Progenitor cell of endocrine pancreas (in vitro differentiated cells): ENCODE measurements around the gene FAM20B. TPM values are rescaled to one million over a fixed set of nuclear protein-coding genes. Genes with fewer than 3 reads are reported as not detected.
A peak's percentile ranks its signal among the peaks of the same experiment; 100 is the strongest.

Experiments used
- DNase-seq: peaks from one replicate; pipeline ENCODE4 v3.0.0; 2021; ENCODE audit warnings: low spot score; ENCODE audit not compliant: unreplicated experiment
- H3K27ac Mint-ChIP-seq: 2 replicates; pipeline ENCODE4 v1.8.0; 2021; ENCODE audit warnings: mild to moderate bottlenecking, moderate library complexity, mixed read lengths
- H3K27me3 Mint-ChIP-seq: 2 replicates; pipeline ENCODE4 v1.8.0; 2021; ENCODE audit warnings: mixed read lengths
- H3K36me3 Mint-ChIP-seq: 2 replicates; pipeline ENCODE4 v1.8.0; 2022; ENCODE audit warnings: mixed read lengths; ENCODE audit not compliant: insufficient read depth
- H3K4me1 Mint-ChIP-seq: 2 replicates; pipeline ENCODE4 v1.8.0; 2021; ENCODE audit warnings: low read depth, mixed read lengths
- H3K4me3 Mint-ChIP-seq: 2 replicates; pipeline ENCODE4 v1.8.0; 2021; ENCODE audit warnings: low read depth, mild to moderate bottlenecking, moderate library complexity, mixed read lengths
- H3K9me3 Mint-ChIP-seq: 2 replicates; pipeline ENCODE4 v1.8.0; 2021; ENCODE audit warnings: low read depth, mixed read lengths
- total RNA-seq: library from RNA; stranded (reverse); gene quantifications from 2 replicates; pipeline ENCODE4 v1.2.1, GENCODE V29; 2021
- TF ChIP-seq, protein P1 (sequence below): fragments of 200-600 bp; sonication (generic); IDR thresholded peaks from one replicate; pipeline ENCODE4 v1.5.0; 2021; ENCODE audit warnings: antibody characterized with exemption, mild to moderate bottlenecking; ENCODE audit not compliant: unreplicated experiment

The FAM20B gene
- total RNA-seq, 1 donor from 2014 or later: 42.9 TPM

DNA sequence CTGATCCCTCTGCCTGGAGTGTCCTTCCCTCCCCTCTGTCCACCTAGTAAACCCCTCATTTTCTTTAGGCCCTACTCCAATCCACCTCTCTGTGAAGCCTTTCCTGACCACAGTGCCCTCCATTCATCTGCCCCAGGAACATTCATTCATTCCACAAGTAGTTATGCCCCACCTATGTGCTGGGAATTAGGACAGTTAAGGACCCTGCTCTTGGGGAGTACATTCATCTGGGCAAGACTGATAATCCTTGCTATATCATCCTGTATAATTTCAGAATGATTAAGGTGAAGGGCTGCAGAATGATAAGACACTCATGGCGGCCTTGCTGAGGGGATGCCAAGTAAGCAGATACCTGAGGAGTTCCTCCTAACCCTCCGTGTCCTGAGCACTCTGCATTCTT, 10.3 kb upstream of the FAM20B start:
- Mint-ChIP-seq H3K9me3 (no peaks in the 10 kb centered on the region), H3K27ac (no peak overlapping the region), H3K36me3 (no peaks in the 10 kb centered on the region), H3K27me3 (no peaks in the 10 kb centered on the region), H3K4me1 (no peaks in the 10 kb centered on the region), H3K4me3 (no peak overlapping the region)
- no peak for DNase-seq
- TF ChIP-seq, protein P1, sequence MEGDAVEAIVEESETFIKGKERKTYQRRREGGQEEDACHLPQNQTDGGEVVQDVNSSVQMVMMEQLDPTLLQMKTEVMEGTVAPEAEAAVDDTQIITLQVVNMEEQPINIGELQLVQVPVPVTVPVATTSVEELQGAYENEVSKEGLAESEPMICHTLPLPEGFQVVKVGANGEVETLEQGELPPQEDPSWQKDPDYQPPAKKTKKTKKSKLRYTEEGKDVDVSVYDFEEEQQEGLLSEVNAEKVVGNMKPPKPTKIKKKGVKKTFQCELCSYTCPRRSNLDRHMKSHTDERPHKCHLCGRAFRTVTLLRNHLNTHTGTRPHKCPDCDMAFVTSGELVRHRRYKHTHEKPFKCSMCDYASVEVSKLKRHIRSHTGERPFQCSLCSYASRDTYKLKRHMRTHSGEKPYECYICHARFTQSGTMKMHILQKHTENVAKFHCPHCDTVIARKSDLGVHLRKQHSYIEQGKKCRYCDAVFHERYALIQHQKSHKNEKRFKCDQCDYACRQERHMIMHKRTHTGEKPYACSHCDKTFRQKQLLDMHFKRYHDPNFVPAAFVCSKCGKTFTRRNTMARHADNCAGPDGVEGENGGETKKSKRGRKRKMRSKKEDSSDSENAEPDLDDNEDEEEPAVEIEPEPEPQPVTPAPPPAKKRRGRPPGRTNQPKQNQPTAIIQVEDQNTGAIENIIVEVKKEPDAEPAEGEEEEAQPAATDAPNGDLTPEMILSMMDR: no peak

DNA sequence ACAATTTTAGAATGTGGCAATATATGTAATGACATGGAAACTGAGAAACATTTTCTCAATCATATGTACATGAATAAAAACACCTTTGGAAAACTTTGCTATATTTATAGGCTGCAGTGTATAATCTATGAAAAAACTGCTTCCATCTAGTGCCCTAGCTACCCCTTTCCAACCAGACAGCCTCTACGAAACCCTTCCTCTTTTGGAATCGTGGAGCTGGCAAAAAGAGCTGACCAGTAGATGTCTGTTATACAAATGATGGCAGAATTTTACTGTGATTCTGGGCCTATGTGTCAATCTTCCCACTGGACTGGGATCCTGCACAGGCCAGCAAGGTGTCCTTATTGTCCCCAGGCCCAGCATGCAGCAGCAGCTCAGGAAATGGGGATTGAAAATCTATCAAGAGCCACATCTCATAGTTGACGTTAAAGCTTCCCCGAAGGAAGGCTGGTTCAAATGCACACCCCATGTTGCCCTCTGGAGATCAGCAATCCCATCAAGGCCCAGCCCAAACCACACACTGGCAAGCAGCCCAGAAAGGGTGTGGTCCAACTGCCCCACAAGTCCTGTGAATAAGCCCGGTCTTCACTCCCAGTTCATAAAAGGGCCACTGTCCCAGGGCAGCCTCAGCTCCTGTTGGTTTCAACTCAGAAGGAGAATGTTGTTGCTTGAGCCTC, 8.8 kb upstream of the FAM20B start:
- Mint-ChIP-seq H3K36me3 (no peaks in the 10 kb centered on the region), H3K9me3 (no peaks in the 10 kb centered on the region), H3K4me3 (no peak overlapping the region), H3K4me1 (no peaks in the 10 kb centered on the region), H3K27ac (no peak overlapping the region), H3K27me3 (no peaks in the 10 kb centered on the region)
- TF ChIP-seq, protein P1: no peak
- no peak for DNase-seq

DNA sequence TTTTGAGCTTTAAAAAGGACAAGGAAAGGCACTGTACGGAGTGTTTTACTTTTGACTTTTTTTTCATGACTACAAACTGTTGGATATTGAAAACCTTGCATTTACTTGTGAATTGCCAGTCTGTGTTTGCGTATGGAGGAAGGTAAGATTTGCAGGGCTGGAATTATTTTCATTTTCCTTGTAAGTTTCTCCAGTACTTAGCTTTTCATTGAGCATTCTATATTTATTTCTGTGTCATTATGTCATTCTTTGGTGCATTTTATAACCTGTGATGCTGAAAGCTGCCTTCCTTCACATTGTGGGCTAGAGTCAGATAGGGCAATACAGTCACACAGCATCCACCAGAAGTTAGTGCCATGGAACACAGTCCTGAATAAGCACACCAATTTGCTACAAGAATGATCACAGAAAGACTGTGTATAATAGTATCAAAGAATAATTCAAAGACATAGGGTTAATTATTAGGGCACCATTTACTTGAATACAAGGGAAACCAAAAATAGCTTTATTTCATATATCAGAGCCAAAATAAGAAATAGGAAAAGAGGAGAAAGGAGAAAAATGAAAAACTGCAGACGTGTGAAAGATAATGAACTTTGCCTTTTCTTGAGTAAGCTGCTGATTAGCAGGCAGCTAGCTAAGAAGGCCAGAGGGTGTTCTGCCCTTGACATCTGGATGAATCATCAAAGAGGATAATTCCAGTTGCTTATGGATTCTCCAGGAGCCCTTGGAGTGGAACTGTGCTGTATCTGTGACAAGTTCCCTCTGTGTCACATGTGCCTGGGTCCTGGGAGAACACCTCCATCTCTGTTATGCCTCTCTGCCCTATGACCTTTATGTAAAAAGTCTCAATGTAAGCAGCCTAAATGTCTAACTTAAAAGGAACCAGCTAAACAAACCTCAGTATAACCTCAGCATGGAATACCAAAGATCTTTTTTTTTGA, 8.0 kb upstream of the FAM20B start:
- Mint-ChIP-seq H3K4me3 (no peak overlapping the region), H3K27ac (no peak overlapping the region), H3K4me1 (no peaks in the 10 kb centered on the region), H3K9me3 (no peaks in the 10 kb centered on the region), H3K27me3 (peaks cover 4% of the 10 kb centered on the region), H3K36me3 (no peaks in the 10 kb centered on the region)
- TF ChIP-seq, protein P1: no peak
- DNase-seq: no peak

DNA sequence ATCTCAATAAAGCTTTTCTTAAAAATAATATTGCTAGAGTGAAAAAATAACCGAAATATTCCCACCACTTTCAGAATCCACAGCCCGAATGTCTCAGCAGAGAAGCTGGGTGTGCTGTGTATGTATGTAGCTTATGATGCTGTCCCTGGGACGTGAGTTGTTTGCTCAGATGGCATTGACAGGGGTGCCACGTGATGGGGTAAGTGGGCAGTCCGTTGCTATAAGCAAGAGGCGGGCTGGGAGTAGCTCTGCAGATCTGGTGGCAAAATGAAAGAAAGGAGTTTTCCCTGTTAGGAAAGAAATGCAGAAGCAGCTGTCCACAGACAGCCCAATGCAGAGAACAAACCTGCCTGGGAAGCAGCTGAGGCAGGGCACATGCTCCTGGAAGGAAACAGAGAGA, 3.8 kb upstream of the FAM20B start:
- Mint-ChIP-seq H3K27me3 (peaks cover 10% of the 10 kb centered on the region), H3K9me3 (no peaks in the 10 kb centered on the region), H3K27ac (no peak overlapping the region), H3K4me3 (no peak overlapping the region), H3K36me3 (no peaks in the 10 kb centered on the region), H3K4me1 (peaks cover 4% of the 10 kb centered on the region)
- TF ChIP-seq, protein P1: no peak
- DNase-seq: no peak

DNA sequence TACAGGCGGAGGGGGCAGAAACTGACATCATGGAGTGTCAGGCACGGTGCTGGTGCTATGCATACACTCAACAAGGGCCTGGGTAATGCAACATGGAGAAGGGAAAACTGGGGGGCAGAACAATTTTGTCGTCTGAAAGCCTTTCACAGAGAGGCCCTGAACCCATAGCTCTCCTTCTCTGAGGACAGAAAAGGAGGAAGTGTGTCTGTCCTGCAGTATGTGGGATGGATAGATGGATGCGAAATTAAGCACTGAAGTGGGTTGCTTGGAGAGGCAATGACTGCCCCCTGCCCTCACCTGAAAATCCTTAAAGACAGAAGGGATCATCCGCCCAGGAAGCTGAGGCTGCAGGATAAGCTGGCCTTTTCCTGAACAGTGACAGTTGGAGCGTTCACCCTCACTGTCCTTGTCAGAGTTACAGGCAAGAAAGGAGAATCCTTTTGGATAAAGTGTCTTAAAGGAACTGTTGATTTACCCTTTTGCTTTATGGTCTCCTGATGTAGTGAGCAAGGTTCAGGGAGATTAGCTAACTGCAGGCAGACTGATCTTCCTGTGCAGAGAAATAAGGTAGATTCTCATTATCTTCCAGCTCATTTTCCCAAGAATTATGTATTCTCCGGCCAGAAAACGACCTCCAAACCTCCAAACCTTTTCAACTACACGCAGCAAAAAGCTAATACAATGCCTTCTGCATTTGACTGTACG, 1.6 kb upstream of the FAM20B start:
- no peaks in the 10 kb centered on the region for H3K36me3 Mint-ChIP-seq
- DNase-seq: no peak
- TF ChIP-seq, protein P1: no peak
- H3K9me3 Mint-ChIP-seq: no peaks in the 10 kb centered on the region
- H3K4me1 Mint-ChIP-seq: peaks cover 21% of the 10 kb centered on the region
- H3K4me3 Mint-ChIP-seq: peak overlapping the region; percentile 1
- H3K27ac Mint-ChIP-seq: no peak overlapping the region
- peaks cover 10% of the 10 kb centered on the region for H3K27me3 Mint-ChIP-seq
